ENCODE results near the gene N4BP3.

N4BP3 gene

DNA sequence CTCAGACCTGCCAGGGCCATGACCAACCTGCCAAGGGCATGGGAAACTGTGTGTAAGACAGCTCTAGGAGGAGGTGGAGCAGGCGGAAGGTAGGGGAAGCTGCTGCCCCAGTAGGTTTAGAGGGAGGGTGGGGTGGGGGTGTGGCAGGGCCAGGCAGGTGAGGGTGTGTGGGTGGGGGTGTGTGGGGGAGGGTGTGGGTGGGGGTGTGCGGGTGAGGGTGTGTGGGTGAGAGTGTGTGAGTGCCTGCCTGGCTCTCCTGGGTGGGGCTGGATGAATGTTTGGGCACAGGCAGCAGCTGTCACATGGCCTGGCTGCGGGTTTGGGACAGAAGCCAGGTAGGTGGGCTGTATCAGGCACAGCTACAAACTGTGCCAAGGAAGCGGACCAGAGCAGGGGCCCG lies 8.8 kb upstream of the N4BP3 start:
- no peak for DNase-seq (ENCODE audit: low spot score)

DNA sequence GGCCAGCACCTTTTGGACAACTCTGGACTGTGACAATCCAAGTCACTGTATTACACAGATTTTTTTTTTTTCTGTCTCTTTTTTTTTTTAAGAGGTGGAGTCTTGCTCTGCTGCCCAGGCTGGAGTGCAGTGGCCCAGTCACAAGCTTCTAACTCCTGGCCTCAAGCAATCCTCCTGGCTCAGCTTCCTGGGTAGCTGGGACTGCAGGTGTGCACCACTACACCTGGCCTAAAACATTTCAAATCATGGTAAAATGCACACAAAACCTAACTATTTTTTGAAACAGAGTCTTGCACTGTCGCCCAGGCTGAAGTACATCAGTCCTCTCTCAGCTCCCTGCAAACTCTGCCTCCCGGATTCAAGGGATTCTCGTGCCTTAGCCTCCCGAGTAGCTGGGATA lies 7.2 kb upstream of the N4BP3 start:
- no peak for DNase-seq (ENCODE audit: low spot score)

- no peak for DNase-seq (ENCODE audit: low spot score)
These were observed 6.6 kb upstream of the N4BP3 start for GRCh38 chr5:178106556-178107239.

- no peak for DNase-seq (ENCODE audit: low spot score)
These were observed 5.5 kb upstream of the N4BP3 start for GRCh38 chr5:178107756-178108310.

DNA sequence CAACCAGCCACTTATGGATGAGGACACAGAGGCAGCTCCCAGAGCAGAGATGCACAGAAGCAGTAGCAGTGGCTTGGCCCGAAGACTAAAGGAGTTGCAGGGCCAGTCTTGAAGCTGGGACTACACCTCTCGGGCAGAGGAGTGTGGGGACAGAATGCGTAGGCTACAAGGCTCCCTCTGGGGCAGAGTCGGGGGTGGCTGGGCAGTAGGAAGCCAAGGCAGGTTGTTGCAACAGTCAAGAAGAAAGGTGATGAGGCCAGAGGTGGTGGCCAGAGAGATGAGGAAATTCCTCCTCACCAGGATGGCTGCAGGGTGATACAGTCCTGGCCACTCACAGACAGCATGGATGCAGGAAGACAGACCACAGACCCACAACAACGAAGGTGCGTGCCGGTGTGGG lies 4.9 kb upstream of the N4BP3 start:
- no peak for DNase-seq (ENCODE audit: low spot score)

DNA sequence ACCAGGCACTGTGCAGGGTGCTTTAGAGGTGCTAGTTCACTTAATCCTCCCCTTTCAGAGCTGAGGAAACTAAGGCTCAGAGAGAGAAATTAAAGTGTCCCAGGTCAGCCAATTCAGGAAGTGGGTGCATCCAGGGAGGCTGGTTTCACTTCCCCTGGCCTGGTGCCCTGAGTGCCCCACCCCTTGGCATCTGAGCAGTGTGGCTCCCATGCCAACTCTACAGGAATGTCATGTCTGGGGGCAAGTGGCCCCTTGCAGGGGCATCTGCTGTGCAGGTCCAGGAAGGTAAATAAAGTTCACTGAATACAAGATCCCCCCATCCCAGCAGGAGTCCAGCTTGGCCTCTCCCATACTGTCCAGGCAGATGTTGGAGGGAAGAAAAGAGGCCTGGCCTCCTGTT lies 4.4 kb upstream of the N4BP3 start:
- no peak for DNase-seq (ENCODE audit: low spot score)

DNA sequence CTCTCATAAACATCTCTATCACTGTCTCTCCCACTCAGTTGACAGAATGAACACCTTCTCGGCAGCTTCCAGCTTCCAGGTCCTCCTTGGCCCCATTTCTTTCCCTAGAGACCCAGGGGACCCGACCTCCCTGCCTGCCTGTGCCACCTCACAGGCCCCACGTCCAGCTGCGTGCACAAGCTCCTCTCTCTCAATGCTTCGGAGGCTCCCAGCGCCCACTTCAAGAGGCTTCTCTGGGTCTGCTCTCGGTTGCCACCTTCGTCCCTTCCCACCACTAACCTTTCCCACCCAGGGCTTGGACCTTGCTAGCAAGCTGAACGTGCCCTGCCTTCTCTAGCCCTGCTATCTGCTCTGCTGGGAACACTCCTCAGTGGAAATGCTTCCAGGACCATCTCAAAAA lies 2.8 kb upstream of the N4BP3 start:
- no peak for DNase-seq (ENCODE audit: low spot score)

DNA sequence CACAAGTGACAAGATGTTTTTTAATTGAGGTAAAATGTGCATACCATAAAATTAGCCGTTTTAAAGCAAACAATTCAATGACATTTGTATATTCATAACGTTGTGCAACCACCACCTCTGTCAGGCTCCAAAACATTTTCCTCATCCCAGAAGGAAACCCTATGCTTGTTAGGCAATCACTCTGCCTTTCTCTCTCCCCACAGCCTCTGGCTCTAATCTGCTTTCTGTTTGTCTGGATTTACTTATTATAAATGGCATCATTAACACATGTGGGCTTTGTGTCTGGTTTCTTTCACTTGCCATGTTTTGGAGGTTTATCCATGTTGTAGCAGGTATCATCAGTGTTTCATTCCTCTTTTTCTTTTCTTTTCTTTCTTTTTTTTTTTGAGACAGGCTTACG lies 1.4 kb upstream of the N4BP3 start:
- DNase-seq (ENCODE audit: low spot score), result no peak

- no peak for DNase-seq (ENCODE audit: low spot score)
These were observed 787 bp upstream of the N4BP3 start for GRCh38 chr5:178112545-178112944.

GRCh38 chr5:178113841-178114324 lies 551 bp downstream of the N4BP3 start:
- no peak for DNase-seq (ENCODE audit: low spot score)

GRCh38 chr5:178114325-178115135 lies 1.2 kb downstream of the N4BP3 start:
- DNase-seq (ENCODE audit: low spot score), result no peak

DNA sequence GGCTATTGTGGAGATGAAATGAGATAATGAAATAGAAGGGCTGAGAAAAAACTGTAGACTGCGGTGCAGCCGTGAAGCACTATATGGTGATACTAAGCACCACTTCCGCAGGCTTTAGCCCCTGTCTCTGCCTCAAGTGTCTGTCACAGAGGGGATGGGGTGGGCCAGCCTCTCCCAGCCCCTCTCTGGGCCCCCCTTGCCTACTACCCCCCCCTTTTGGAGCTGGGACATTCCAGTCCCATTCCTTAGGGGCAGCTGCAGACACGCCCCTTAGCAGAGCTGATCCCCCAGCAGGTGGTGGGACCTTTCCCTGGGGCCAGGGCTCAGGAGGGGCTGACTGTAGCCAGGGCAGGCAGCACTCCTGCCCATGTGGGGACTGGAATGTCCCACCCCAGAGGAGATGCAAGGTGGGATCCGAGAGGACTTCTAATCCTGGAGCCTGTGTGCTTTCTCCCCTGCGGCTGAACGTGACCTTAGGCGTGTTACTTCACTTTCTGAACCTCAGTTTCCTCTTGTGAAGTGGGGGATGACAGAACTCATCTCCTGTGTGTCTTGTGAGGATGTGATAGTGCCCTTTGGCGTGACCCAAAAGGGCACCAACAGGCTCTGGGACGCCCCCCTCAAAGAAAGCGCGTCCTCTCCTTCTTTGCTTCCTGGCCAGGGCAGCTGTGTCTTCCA lies 1.9 kb downstream of the N4BP3 start:
- DNase-seq (ENCODE audit: low spot score), result no peak

GRCh38 chr5:178115814-178116142 lies 2.4 kb downstream of the N4BP3 start:
- DNase-seq (ENCODE audit: low spot score), result no peak

DNA sequence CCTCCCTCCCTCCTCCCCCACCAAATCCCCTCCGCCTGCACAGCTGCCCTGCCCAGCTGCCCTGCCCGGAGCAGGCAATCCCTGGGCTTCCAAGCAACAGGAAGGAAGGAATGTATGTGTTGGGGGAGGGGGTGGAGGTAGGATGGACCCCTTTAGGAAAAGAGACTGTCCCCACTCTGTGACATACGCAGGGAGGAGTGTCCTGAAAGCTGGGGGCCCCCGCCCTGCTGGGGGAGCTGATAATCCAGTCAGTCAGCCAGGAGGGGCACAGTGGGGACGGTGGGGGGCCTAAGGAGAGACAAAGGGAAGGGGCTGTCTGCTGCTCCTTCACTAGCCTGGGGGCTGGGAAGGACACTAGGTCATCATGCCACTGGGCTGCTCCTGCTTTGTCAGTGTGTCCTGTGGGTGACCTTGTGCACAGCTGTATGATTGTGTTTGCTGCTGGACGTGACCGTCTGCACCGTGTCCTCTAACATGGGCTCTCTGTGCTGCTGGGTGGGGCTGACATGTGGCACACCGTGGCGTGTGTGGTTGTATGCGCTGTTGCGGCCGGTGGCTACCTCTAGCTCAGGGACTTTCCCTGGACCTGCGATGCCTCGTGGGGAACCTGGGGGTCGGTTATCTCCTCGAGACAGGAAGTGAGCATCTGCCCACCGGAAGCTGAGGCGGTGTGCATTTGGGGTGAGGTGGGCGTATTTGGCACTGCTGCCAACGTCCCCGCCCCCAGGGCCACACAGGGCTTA lies 3.0 kb downstream of the N4BP3 start:
- no peak for DNase-seq (ENCODE audit: low spot score)

GRCh38 chr5:178117923-178118701 lies 4.8 kb downstream of the N4BP3 start:
- no peak for DNase-seq (ENCODE audit: low spot score)

DNA sequence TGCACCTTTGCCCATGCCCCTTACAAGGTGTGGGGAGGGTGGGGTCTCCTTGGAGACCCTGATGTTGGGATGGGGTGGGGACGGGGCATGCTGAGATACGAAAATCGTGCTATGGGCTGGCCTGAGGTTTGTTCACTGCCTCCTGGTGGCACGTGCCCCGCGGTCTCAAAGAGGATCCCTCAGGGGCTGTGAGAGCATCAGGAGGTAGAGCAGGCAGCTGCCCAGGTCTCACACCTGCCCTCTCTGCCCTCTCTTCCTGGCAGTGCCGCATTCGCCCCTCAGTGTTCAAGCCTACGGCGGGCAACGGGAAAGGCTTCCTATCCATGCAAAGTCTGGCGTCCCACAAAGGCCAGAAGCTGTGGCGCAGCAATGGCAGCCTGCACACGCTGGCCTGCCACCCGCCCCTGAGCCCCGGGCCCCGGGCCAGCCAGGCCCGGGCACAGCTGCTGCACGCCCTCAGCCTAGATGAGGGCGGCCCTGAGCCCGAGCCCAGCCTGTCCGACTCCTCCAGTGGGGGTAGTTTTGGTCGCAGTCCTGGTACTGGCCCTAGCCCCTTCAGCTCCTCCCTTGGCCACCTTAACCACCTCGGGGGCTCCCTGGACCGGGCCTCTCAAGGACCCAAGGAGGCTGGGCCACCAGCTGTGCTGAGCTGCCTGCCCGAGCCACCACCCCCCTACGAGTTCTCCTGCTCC lies 6.7 kb downstream of the N4BP3 start:
- DNase-seq (ENCODE audit: low spot score), result no peak

GRCh38 chr5:178120607-178121357 lies 7.5 kb downstream of the N4BP3 start:
- peak; percentile 73 for DNase-seq (ENCODE audit: low spot score)

GRCh38 chr5:178121391-178122276 lies 8.3 kb downstream of the N4BP3 start:
- DNase-seq (ENCODE audit: low spot score), result no peak

DNA sequence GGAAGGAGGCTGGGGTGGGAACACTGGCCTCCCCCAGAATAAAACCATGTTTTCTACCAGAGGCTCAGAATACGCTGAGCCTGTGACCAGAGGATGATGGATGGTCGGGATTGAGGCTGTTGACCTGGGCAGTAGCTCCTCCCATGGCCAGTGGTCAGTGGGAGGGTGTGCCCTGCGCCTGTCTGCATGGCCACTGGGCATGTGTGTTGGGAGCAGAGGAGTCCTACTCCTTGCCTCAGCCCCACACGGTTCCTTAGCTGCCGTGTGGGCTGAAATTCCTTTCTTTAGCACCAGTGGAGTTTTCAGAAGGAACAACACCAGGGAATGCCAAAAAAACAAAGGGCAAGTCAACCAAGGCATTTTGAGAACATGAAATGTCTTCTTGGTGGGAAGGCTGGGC lies 9.0 kb downstream of the N4BP3 start:
- DNase-seq (ENCODE audit: low spot score), result no peak
